ENCODE data around the gene FAM20C.

The FAM20C gene

DNA sequence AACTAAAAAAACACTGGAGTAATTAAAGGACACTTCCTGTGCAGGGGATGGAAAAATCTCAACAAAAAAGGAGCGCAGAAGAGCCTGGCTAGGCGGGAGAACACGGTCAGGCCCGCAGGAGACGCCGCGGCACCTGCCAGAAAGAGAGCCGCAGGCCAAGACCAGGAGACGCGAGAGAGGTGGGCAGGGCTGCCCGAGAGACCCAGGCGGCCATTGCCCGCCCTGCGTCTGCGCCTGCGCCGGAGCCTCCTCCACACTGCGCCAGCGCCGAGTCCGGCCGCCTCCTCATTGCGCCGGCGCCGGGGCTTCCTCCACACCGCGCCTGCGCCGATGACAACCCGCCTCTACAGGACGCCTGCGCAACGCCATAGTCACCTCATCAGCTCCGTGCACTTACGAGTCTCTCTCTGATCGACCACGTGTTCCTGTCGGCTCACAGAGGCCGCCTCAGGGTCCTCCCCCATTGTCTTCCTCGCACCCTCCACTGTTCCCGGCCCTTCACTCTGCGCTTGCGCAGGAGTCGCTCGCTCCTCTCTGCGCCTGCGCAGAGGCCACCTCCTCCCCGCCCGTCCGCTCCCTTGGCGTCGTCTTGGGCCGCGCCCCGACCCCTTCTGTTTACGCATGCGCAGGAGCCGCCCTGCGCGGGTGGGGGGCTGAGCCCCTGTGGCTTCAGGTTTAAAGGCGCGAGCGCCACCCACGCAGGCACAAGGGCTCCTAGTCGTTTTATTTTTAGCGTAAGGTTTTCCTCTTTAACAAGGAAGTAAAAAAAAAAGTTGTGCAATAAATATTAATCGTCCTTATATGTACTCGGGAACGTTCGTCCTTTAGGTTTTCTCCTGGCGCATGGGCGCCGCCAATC lies 43.2 kb upstream of the FAM20C start:
- H3K4me3 ChIP-seq (ENCODE audit: low read depth, low read length) = peak overlapping the region; percentile 64
- TF ChIP-seq, protein P1, sequence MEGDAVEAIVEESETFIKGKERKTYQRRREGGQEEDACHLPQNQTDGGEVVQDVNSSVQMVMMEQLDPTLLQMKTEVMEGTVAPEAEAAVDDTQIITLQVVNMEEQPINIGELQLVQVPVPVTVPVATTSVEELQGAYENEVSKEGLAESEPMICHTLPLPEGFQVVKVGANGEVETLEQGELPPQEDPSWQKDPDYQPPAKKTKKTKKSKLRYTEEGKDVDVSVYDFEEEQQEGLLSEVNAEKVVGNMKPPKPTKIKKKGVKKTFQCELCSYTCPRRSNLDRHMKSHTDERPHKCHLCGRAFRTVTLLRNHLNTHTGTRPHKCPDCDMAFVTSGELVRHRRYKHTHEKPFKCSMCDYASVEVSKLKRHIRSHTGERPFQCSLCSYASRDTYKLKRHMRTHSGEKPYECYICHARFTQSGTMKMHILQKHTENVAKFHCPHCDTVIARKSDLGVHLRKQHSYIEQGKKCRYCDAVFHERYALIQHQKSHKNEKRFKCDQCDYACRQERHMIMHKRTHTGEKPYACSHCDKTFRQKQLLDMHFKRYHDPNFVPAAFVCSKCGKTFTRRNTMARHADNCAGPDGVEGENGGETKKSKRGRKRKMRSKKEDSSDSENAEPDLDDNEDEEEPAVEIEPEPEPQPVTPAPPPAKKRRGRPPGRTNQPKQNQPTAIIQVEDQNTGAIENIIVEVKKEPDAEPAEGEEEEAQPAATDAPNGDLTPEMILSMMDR (IDR thresholded peaks at IDR 0.05; ENCODE audit: low read depth, low read length) = no peak

DNA sequence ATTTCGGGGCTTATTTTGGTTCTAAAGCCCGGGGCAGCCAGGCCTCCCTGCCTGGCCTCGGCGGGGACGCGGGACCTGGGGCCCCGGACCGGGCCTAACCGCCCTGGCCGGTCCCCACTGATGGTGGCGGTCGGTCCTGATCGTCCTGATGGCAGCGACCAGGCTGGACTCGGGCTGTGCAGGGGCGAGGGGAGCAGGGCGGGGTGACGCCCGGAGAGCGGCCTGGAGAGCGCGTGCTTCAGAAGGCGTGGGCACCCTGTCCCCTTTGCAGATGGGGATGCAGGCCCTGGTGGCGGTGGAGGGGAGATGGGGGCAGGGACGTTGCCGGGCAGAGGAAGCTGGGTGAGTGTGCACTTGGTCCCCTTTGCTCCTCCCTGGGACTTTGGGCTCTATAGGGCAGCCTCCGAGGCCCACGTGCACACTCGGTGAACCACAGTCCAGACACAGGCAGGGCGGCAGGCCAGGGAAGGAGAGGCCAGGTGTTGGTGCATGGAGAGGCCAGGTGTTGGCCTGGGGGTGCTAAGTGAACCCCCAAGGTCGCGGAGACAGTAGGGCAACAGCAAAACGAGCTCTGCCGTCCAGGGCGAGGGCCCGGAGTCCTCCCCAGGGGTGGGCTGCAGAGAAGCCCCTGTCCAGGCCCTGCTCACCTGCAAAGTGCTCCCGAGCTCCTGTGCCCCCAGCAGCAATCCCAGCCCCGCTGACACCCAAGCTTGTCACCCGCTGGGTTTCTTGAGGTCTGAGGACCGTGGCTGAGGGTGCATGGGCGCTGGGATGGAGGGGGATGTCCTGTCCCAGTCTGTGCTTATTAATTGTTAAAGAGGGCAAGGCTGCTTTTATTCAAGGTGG lies 42.4 kb upstream of the FAM20C start:
- H3K4me3 ChIP-seq (ENCODE audit: low read depth, low read length) = peak overlapping the region; percentile 64

DNA sequence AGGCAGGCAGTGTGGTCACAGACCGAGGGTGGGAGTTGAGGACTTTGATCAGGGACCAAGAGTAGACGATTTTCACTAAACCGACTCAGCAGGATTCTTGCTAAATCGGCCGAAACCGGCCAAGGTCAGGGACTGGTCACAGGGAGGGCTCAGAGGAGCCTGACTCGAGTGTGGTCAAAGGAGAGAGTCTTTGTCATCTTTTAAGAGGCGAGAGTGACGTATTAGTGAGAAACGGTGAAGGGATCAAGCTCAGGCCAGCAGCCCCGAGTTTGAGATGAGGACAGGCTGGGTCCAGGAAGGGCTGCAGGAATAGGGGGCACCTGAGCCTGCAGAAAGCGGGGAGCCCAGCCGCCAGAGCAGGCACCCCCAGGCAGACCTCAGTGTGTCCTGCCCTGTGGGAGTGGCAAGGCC lies 41.6 kb upstream of the FAM20C start:
- H3K4me3 ChIP-seq (ENCODE audit: low read depth, low read length) = no peak overlapping the region
- TF ChIP-seq, protein P1 (IDR thresholded peaks at IDR 0.05; ENCODE audit: low read depth, low read length) = no peak

More for the DNA sequence above, 42.4 kb upstream of the FAM20C start:
- TF ChIP-seq, protein P1 (IDR thresholded peaks at IDR 0.05; ENCODE audit: low read depth, low read length) = no peak

DNA sequence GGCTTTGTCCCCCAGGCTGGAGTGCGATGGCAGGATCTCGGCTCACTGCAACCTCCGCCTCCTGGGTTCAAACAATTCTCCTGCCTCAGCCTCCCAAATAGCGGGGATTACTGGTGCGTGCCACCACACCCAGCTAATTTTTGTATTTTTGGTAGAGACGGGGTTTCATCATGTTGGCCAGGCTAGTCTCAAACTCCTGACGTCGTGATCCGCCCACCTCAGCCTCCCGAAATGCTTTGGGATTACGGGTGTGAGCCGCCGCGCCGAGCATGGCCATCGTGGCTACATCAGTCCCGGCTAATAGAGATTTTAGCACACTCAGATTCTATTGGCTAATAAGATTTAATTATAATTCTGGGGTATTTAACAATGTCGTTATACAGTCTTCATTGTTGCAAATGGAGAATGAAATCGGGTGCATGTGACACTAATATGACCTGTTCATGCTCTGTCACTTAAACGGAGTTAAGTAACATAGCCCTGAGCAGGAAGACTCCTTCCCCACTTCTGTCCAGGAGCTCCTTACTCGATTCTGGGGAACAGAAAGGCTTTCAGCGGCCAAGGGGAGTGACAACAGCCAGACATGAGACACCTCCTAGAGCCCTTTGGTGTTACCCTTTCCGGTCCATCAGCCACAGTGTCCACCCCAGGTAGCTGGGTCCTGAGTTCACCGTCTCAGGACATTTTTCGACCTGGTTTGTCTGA lies 40.9 kb upstream of the FAM20C start:
- H3K4me3 ChIP-seq (ENCODE audit: low read depth, low read length) = no peak overlapping the region
- TF ChIP-seq, protein P1 (IDR thresholded peaks at IDR 0.05; ENCODE audit: low read depth, low read length) = no peak

DNA sequence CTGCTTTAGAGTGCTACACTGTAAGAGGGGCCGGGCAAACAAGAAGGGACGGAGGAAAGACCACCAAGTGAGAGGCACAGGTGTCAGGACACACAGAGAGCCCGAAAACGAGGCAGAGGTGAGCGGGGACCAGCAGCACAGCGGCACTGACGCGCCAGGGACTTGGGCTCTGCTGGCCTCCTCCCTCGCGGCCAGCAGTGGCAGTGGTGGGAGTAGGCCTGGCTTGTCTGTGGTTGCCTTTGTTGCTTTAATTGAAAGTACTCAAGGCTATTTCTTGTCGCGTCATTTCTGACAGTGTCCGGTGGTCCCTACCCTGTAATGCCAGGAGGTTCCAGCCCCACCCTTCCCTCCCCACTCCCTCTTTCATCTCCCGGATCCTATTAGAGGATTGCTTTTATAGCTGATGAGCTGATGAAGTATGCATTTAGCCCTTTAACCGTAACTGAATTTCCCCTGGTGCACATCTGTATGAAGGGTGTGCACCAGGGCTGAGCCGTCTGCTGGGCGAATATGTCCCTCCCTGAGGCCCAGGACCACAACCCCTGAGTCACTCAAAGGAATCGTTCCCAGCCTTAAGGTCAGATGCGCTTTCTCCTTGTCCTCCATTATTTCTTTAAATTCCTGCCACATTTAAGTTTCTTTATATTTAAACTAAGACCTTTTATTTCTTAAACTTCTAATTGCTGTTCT lies 39.5 kb upstream of the FAM20C start:
- no peak overlapping the region for H3K4me3 ChIP-seq (ENCODE audit: low read depth, low read length)
- TF ChIP-seq, protein P1 (IDR thresholded peaks at IDR 0.05; ENCODE audit: low read depth, low read length) = no peak

DNA sequence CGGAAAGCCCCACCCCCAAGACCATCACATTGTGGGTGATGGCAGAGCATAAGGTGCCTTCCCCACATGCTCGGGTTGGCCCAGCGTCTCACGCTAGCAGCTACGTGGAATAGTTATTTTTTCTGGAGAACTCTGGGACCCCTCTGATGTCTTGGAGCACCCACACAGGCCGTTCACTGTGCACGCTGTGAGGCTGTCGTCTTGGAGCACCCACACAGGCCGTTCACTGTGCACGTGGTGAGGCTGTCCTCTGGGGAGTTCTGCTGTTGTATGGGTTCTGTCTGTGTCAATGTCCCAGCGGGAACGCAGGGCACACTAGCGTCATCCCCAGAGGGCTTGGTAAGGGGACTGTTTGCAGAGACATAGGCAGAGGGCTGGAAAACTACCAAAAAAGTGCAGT lies 38.8 kb upstream of the FAM20C start:
- TF ChIP-seq, protein P1 (IDR thresholded peaks at IDR 0.05; ENCODE audit: low read depth, low read length) = no peak
- H3K4me3 ChIP-seq (ENCODE audit: low read depth, low read length) = no peak overlapping the region
